Activated B cell treated with CpG ODN at 0.5 μM for 24 hours (primary cell): ENCODE measurements around the gene ZMIZ2. TPM values are rescaled to one million over a fixed set of nuclear protein-coding genes. Genes with fewer than 3 reads are reported as not detected.

Source experiments
- ATAC-seq: fragments of 200-7000 bp; cut with Tn5 transposase; one replicate; pipeline ENCODE4 v1.10.0; 2021; ENCODE audit warnings: low read depth, mild to moderate bottlenecking, moderate library complexity
- CTCF ChIA-PET: fragments of 350-600 bp; sonication (Branson Sonifier 250); formaldehyde crosslinking; loops from one replicate; lab custom pipeline; 2021; ENCODE audit warnings: antibody characterized with exemption; lab: Charles Lee
- POLR2A ChIA-PET: fragments of 350-600 bp; sonication (Branson Sonifier 250); formaldehyde crosslinking; loops from one replicate; lab custom pipeline; 2021; ENCODE audit warnings: antibody characterized with exemption; lab: Charles Lee
- DNase-seq: peaks from one replicate; pipeline ENCODE4 v3.0.0; 2022
- H3K27ac Mint-ChIP-seq: one replicate; pipeline ENCODE4 v1.8.0; 2020; ENCODE audit warnings: mixed read lengths
- H3K27me3 Mint-ChIP-seq: one replicate; pipeline ENCODE4 v1.8.0; 2021; ENCODE audit warnings: mixed read lengths
- H3K36me3 Mint-ChIP-seq: one replicate; pipeline ENCODE4 v1.8.0; 2021; ENCODE audit warnings: low read depth, mixed read lengths
- H3K4me1 Mint-ChIP-seq: one replicate; pipeline ENCODE4 v1.8.0; 2021; ENCODE audit warnings: mixed read lengths
- H3K4me3 Mint-ChIP-seq: one replicate; pipeline ENCODE4 v1.8.0; 2020; ENCODE audit warnings: mild to moderate bottlenecking, mixed read lengths
- H3K9me3 Mint-ChIP-seq: one replicate; pipeline ENCODE4 v1.8.0; 2020; ENCODE audit warnings: mixed read lengths
- intact Hi-C: fragments of 100-400 bp; cut with micrococcal nuclease; formaldehyde crosslinking; loops from one replicate; pipeline ENCODE4 v1.15.1; 2024
- total RNA-seq: library from RNA; stranded (reverse); gene quantifications from 2 replicates; pipeline ENCODE4 v1.2.3, GENCODE V29; 2022
- TF ChIP-seq, protein P1 (sequence below): fragments of 200-600 bp; IDR thresholded peaks from one replicate; pipeline ENCODE4 v1.8.0; 2022; ENCODE audit warnings: antibody characterized with exemption, mild to moderate bottlenecking

ZMIZ2 gene
- total RNA-seq, 1 donor from 2014 or later, result 440 TPM

GRCh38 chr7:44762300-44762699, 13.7 kb downstream of the ZMIZ2 start:
- POLR2A ChIA-PET, result interaction anchor here (0.6 kb wide), 2 partner anchors 21 to 156 kb away, joined by 3 to 4 read pairs; partner anchors contain the start of gene OGDH
- intact Hi-C loops, result no loop called here
- Mint-ChIP-seq H3K4me1 (peaks cover 9% of the 10 kb centered on the region), H3K27me3 (no peaks in the 10 kb centered on the region), H3K9me3 (no peaks in the 10 kb centered on the region), H3K27ac (no peak overlapping the region), H3K4me3 (no peak overlapping the region), H3K36me3 (peaks cover 91% of the 10 kb centered on the region)
- TF ChIP-seq, protein P1, sequence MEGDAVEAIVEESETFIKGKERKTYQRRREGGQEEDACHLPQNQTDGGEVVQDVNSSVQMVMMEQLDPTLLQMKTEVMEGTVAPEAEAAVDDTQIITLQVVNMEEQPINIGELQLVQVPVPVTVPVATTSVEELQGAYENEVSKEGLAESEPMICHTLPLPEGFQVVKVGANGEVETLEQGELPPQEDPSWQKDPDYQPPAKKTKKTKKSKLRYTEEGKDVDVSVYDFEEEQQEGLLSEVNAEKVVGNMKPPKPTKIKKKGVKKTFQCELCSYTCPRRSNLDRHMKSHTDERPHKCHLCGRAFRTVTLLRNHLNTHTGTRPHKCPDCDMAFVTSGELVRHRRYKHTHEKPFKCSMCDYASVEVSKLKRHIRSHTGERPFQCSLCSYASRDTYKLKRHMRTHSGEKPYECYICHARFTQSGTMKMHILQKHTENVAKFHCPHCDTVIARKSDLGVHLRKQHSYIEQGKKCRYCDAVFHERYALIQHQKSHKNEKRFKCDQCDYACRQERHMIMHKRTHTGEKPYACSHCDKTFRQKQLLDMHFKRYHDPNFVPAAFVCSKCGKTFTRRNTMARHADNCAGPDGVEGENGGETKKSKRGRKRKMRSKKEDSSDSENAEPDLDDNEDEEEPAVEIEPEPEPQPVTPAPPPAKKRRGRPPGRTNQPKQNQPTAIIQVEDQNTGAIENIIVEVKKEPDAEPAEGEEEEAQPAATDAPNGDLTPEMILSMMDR, result no peak
- DNase-seq (no peak), ATAC-seq (no peak)
- CTCF ChIA-PET, result no interaction called here

DNA sequence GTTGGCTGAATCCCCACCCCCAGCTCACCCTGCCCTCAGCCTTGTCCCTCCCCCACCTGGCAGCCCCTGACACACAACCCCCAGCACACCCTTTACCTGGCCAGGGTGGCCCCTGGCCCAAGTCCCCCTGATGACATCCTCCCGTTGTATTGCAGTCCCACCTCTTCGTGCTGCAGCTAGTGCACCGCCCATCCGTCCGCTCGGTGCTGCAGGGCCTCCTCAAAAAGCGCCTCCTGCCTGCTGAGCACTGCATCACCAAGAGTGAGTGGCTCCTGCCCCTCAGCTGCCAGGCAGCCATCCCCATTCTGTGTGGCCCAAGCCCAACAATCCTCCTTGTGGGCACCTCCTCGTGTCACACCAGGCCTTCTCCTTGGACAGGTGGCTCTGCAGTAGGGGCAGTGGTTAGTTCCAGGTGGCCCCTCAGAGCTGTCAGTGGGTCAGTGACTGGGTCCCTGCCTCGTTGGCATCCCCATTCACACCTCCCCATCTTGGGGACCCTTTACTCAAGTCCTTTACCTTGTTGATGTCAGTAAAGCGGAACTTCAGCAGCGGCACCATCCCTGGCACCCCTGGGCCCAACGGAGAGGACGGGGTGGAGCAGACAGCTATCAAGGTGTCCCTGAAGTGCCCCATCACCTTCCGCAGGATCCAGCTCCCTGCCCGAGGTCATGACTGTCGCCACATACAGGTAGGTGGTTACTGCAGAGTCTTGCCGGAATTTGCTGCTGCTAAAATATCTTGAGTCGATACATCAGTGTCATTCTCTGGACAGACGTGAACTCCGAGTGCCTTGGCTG, 14.3 kb downstream of the ZMIZ2 start:
- CTCF ChIA-PET, result no interaction called here
- Mint-ChIP-seq H3K27ac (no peak overlapping the region), H3K27me3 (no peaks in the 10 kb centered on the region), H3K4me3 (no peak overlapping the region), H3K9me3 (no peaks in the 10 kb centered on the region), H3K4me1 (peaks cover 15% of the 10 kb centered on the region), H3K36me3 (peaks cover 93% of the 10 kb centered on the region)
- TF ChIP-seq, protein P1, result no peak
- DNase-seq (no peak), ATAC-seq (no peak)
- POLR2A ChIA-PET, result interaction anchor here (0.6 kb wide), 1 partner anchor 156 kb away, joined by 3 read pairs; the partner anchor contains the start of gene OGDH
- intact Hi-C loops, result no loop called here

DNA sequence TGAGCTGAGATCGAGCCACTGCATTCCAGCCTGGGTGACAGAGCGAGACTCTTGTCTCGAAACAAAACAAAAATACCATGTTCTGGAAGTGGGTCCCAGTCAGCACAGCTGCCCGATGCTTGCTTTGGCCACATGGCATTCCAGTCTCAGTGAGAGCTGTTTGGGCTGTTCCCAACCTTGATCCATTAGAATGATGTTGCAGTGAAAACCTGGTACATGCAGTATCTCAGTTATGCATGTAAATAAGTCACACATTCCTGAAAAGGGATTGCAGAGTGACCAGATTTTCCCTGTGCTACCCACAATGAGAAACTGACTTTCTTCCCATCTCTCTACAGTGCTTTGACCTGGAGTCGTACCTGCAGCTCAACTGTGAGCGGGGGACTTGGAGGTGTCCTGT, 15.4 kb downstream of the ZMIZ2 start:
- peaks cover 27% of the 10 kb centered on the region for H3K4me1 Mint-ChIP-seq
- CTCF ChIA-PET, result no interaction called here
- no peaks in the 10 kb centered on the region for H3K27me3 Mint-ChIP-seq
- no peak overlapping the region for H3K4me3 Mint-ChIP-seq
- ATAC-seq (no peak), DNase-seq (no peak)
- POLR2A ChIA-PET, result no interaction called here
- H3K36me3 Mint-ChIP-seq, result peaks cover 92% of the 10 kb centered on the region
- no peaks in the 10 kb centered on the region for H3K9me3 Mint-ChIP-seq
- intact Hi-C loops, result no loop called here
- TF ChIP-seq, protein P1, result no peak
- no peak overlapping the region for H3K27ac Mint-ChIP-seq

GRCh38 chr7:44764665-44765578, 16.3 kb downstream of the ZMIZ2 start:
- H3K9me3 Mint-ChIP-seq, result no peaks in the 10 kb centered on the region
- CTCF ChIA-PET, result no interaction called here
- intact Hi-C loops, result no loop called here
- H3K4me3 Mint-ChIP-seq, result no peak overlapping the region
- ATAC-seq (no peak), DNase-seq (no peak)
- no peak overlapping the region for H3K27ac Mint-ChIP-seq
- H3K4me1 Mint-ChIP-seq, result peaks cover 35% of the 10 kb centered on the region
- POLR2A ChIA-PET, result no interaction called here
- peaks cover 88% of the 10 kb centered on the region for H3K36me3 Mint-ChIP-seq
- H3K27me3 Mint-ChIP-seq, result no peaks in the 10 kb centered on the region
- TF ChIP-seq, protein P1, result no peak
